Stimulated activated CD8-positive, alpha-beta memory T cell treated with anti-CD3 and anti-CD28 coated beads, Interleukin-15, amount 100 ng/mL, for 4 hours (primary cell): ENCODE measurements around the gene CHCT1.

Experiments used
- DNase-seq, 2 donors: peaks; one replicate each; pipeline ENCODE4 v3.0.0-alpha.2; 2020; ENCODE audit warnings: low read depth in 2 of 2

Gene CHCT1

DNA sequence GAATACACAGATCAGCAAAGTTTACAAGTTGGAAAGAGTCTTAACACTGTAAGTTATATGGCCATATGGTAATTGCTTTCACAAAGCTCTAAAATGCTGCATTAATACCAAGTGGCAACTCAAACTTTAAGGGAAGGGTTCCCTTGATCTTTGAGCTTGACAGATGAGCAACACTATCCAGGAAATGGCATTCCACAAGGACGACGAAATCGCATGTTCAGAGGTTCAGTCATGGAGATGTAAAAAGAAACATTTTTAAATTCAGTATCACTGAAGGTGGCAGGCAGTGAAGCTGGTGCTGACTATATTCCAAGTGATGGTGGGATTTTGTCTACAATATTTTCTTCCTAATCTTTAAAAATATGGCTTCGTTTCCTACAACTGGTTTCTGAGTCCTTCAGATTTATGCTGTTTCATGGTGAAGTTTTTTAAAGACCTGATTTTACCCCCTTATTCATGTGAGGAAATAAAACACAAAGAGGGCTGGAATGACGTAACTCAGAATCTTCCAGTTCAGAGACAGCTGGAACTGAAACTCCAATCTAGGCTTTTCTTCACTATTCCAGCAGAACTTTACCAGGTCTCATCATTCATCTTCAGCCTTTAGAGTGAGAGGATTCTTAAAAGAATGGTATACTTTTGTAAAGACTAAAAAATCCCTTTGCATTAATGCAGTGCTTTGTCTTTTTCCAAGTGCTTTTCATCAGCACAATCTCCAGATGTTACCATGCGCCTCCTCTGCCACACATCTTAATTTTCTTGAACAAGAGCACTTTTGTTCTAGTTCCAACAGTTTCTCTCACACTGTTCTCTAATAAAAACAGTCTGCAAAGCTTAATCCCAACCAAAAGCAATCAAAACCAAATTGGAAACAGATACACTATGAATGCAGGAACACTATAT lies 20.2 kb downstream of the CHCT1 start:
- no peak for DNase-seq

DNA sequence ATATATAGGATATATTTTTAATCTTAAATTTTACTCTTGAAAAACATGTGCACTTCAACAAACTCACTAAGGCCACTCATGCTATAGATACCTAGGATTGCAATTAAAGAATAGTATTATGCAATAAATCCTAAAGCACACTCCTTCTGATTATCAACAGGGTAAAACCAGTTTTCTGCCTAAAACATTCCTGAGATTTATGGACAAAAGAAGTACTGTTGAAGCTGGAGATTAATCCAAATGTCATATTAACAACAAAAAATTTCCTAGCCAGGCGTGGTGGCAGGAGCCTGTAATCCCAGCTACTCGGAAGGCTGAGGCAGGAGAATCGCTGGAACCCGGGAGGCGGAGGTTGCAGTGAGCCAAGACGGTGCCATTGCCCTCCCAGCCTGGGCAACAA lies 21.4 kb downstream of the CHCT1 start:
- no peak for DNase-seq

DNA sequence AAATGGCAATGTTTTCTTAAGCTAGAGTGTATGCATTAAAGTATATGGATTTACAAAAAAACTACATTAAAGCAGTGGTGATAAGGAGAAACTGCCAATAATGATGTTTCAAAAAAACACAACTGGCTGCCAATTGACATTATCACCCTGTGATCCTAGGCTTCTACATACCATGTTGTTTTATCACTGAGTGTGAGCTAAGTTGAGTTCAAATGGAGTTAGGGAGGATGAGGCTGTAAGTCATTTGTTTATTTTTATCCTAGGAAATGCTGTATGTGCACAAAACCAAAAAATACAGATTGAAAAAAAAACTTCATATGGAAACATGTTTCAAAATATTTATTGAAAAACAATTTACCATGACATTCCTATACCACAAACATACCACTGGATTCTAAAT lies 22.9 kb downstream of the CHCT1 start:
- no peak for DNase-seq

DNA sequence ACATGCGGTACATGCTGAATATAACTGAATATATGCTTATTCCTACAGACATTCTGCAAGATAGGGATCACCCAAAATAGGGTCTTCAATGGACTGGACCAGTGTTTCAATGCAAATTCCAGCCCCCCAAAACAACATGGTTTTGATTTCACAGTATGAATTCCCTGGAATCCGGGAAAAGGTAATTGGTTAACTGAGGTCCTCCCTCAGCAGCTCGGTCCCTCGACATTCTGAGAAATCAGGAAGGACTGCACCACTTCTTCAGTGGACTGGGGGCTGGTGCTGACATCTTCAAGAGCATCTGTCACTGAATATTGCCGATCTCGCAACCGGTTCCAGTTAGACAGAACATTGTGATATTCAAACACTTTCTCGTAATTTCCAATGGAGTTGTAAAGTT lies 25.1 kb downstream of the CHCT1 start:
- DNase-seq, result no peak

DNA sequence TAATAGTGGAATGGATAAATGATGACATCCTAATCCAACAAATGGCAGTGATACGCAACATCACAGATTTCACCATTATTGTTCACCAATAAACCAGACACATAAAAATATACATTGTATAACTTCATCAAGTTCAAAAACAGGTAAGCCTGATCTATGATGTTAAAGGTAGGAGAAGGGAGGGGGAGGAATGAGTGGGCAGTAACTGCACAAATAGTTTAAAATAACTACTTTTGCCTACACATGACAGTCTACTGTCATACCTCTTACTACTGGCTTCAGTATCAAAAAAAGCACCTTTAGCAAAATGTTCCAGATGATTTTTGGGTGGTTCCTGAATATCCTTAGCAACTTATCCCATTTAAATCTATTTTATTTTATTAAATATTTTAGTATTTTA lies 28.8 kb downstream of the CHCT1 start:
- DNase-seq, result no peak

DNA sequence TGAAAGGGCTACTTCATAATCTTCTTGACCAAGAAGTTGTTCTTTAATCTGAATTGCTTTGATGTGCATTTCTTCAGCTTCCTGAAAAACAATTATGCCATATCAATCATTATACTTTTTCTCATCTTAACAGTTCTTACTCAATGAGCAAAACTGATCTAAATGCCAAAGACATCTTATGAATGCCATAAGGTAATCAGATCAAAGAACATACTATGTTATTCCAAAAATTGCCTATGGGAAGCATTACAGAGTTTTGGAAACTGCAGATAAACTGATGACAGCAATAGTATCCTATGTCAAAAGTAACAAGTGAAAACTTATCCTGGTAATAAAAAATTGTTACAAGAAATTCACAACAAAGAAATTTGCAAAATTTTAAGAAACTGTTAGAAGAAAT lies 29.7 kb downstream of the CHCT1 start:
- no peak for DNase-seq

DNA sequence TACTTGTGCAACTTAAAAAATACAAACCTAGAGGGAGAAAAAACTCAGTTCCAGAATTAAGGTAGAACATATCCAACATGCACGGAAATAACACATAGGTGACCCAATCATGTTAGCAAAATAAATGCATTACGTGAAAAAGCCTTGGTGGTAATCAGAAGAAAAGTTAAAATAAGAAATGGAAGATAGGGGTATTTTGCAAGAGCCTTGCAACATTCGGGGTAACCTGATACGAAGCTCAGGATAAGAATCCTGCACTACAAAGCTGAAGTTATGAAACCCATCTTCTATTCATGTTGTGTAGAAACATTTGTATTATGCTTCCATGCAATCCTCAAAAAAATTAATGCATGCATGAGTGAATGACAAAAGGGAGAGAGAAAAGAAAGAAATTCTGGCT lies 33.1 kb downstream of the CHCT1 start:
- DNase-seq, result no peak

DNA sequence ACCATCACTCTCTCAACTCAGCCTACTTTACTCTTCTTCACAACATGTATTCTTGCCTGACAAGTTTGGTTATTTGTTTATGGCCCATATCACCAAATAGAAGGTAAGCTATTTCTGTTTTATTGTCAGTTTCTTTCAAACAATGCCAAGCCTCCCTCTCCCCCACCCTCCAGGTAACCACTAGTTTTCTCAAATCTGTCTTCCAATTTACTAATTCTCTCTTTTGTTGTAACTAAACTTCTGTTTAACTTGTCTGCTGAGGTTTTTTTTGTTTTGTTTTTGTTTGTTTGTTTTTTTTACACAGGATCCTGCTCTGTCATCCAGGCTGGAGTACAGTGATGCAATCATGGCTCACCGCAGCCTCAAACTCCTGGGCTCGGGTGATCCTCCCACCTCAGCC lies 34.9 kb downstream of the CHCT1 start:
- no peak for DNase-seq

DNA sequence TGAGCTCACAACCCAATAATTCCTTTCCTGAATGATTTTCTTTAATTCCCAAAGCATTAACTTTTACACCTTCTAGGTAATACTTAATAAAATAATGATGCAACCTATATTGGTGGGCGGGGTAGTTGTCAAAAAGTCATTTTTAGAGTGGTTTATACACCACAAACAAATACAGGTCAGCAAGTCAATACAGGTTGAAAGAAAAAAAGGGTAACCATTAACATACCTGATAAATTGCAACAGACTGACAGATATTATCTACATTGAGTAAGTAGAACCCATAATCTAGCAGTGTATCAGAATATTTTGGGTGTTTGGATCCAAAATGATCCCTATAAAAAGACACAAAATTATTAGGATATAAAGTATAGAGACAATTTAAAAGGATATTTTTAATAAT lies 39.3 kb downstream of the CHCT1 start:
- no peak for DNase-seq

DNA sequence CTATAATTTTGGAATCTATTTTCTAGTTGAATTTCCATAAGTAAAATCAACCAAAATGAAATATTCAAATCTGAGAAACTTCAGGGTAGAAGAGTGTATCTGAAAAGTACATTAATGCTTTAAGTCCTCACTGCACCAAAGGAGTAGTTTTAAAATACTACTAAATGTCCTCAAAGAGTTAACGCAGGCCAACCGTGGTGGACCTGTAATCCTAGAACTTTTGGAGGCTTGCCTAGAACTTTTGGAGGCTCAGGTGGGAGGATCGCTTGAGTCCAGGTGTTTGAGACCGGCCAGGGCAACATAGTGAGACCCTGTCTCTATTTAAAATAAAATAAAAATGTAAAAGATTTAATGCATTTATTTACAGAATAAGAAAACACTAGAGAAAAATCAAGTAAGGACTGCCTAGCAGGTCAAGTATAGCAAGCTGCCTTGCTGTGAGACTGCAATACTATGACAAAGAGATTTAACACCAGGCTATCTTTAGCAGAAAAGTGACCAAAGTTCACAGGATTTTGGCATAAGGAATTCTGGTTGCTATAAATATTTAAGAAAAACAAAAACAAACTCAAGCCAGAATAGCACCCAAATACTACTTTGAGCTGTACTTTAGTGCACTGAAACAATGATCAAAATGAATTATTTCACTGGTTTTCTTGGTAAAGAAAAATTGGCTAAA lies 41.0 kb downstream of the CHCT1 start:
- DNase-seq, result no peak

DNA sequence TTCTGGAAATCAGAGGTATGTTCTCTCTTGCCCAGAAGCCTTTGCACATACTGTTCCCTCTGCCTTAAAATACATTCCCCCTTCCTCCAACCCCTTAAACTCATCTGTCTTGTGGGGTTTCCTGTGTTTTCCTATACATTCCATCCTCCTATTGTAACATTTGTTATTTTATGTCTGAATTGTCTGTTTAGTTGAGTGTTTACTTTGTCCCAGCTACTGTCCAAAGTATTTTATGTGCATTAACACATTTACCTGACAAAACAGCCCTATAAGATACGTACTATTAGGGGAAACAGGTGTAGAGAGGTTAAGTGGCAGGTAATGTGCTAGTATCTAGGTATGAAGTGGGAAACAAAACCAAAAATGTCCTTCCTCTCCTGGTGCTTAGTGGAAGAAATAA lies 42.1 kb downstream of the CHCT1 start:
- DNase-seq, result no peak

DNA sequence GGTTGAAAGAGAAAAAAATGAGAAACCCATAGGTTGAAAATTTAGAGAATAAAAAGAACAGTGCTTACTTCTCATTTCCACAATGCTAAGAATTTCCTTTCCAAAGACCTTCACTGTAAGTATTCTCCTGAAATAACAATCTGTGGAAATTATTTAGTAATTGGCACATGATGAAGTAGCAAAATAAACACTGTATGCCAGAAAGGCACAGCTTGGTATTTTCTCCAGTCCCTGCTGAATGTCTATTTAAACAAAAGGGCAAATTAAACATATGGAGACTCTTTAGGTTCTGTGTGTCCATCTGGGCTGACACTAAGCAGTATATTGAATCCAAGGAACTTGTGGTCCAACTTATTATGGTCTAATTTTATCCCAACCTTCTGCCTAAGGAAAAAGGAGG lies 46.1 kb downstream of the CHCT1 start:
- DNase-seq, result no peak

DNA sequence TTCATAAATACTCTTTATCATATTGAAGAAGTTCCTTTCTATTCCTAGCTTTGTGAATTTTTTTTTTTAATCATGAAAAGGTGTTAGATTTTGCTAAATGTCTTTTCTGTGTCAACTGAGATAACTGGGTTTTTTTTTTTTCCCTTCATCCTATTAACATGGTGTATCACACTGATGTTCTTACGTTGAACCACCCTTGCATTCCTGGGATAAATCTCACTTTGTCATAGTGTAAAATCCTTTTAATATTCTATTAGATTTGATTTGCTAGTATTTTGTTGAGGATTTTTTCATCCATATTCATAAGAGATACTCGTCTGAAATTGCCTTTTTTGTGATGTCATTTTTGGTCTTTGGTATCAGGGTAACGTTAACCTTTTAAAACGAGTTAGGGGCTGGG lies 49.2 kb downstream of the CHCT1 start:
- DNase-seq, result no peak

DNA sequence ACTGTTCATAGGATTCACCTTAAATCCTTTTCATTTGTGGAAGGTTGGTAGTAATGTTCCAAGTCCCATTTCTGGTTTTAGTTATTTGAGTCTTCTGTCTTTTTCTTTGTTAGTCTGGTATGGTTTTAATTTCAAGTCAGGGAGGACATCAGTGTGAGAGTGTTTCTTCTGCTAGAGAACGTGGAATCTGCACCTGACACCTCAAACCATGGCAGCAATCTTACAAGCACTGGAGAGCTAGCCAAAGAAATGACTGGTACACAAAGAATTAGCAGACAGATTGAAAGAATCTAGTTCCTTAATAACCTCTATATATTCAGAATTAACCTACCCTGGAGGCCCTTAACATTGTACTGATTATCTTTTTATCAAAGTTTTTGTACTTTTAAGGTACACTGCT lies 50.2 kb downstream of the CHCT1 start:
- DNase-seq, result no peak

DNA sequence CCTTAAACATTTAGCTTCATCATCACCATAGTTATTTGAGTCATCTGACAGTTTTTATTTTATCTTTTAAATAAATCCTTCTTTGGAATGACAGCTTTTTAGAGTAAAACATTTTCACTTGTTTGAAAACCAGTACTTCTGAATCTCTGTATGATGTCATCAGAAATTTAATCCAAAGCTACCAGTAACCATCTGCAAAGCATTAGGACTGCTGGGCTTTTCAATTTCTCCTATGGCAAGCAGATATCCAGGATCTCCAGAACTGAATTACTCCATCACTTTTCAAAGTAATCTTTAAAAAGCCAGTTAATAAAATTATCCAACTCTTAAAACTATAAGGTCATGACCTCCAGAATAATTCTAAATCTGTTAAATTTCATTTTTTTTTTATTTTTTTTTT lies 51.5 kb downstream of the CHCT1 start:
- DNase-seq, result no peak
